Measurements from ENCODE around the gene MYO10.

The MYO10 gene

DNA sequence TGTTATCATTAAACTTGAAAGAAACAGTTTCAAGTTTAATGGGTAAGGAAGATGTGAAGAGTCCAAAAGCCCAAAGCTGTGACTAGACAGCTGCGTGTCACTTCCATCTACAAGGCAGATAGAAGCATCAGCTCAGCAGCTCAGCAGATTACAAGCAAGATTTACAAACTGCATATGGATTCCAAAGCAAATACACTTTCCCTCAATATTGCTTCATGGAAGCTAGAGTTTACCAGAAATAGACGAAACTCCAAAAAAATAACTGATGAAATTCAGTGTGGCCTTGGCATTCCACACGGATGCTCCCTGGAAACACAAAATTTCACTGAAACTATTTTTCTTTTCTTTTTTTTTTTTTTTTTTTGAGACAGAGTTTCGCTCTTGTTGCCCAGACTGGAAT lies 17.9 kb downstream of the MYO10 start:
- DNase-seq (ENCODE audit: extremely low read depth in 1 of 2, low read depth in 1 of 2), result no peak

DNA sequence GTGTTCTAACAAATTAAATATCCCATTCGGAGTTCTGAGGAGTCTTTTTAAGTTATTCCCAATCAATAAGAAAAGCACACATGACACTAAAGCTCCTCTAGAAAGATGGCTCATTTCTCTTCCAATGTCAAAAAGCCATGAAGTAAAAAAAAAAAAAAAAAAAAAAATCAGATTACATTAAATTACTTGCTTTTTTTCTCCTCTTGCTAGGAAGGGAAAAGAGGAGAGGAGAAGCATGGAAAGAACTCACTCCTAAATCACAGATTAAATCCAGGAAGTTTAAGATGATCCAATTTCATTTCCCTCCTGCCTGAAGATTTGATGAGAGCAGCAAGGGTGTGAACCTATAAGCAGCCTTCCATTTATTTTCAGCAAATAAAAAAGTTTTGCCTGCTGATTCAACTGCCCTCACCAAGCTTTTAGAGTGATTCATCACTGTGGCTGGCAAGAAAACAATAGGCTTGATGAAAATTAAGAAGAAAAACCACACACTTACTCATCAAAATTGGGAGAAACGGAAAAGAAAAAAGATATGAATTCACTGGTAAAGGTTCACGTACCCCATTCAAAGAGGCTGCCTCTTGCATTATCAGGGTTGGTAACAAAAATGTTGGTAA lies 19.7 kb downstream of the MYO10 start:
- no peak for DNase-seq (ENCODE audit: extremely low read depth in 1 of 2, low read depth in 1 of 2)

DNA sequence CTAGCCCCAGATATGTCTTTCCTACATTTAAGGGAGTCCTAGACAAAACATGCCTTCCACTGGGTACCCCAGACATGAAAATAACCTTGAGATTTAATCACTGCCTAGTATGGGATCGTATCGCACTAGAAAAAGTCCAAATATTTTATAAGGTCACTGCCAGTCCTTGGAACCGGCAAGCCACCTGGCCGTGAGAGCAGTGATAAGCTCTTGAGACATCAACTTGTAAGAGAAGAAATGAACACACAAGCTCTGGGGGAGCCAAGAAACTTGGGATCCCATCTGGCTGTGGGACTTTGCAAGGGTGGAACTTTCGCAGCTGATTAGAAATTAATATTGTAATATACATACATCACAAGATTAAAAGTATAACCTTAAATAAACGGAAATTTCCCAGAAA lies 21.5 kb downstream of the MYO10 start:
- DNase-seq (ENCODE audit: extremely low read depth in 1 of 2, low read depth in 1 of 2), result no peak

DNA sequence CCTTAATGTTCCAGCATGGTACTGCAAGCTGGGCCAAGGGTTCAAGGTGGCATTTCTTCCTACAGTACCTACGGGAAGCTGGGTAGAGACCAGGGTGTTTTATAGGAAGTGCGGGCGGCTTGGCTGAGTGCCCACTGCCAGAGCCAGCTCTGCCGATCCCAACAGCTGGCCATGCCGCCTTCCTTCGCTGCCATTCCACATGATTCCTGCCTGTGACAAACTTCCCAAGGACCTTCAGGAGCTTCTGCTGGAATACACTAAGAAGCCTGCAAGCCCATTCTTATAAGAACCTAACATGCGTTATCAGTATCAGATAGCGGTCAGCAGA lies 22.0 kb downstream of the MYO10 start:
- no peak for DNase-seq (ENCODE audit: extremely low read depth in 1 of 2, low read depth in 1 of 2)

DNA sequence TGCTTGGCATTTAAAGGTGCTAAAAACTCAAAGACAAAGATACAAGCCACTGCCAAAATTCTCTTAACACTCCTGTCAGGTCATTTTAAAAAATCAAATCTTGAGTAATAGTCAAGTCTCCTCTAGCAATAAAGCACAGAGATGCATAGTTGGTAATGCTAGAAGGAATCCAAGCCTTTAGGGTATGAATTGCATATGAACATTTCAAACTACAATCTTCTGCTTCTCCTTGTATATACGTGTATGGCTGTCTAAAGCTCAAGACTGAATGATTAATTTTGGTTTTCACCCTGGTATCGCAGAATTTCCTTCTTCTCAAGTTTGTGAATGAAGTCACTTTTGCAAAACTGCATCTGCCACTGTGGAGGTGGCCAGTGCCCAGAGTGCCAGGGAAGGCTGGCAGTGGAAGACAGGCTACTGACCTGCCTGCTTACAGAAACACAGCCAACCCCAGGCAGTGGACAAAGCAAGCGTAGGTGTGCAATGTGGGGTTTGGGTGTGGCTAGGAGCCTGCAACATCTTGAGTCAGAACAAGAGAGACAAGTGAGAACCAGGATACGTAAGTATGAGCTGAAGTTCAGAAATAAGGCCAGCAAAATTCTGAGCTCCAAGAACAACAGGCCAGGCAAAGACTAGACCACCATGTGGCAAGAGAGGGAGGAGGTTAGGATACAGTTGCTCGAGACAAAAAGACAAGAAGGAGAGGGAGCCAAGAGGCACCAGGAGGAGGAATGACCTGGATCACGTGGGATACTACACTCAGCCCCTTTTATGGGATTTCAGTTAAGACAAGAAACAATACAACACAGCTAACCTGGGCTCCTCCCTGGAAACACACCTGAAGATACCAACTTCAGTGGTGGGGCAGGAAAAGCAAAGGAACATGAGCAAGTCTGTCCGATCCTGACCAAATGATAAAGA lies 22.6 kb downstream of the MYO10 start:
- no peak for DNase-seq (ENCODE audit: extremely low read depth in 1 of 2, low read depth in 1 of 2)

DNA sequence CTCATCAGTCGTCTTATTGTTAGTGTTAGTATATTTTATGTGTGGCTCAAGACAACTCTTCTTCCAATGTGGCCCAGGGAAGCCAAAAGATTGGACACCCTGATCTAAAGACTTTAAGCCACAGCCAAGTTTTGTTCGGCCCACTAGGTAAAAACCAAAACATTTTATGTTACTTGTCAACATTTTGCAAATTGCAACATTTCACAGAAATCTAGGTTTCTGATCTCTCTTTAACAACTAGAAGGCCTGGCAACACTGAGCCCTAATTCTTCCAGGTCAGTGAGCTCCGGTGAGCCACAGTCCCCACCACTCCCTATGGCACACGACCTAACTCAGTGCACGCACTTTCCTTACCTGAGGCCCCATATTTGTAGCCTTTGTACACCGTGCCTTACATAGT lies 24.0 kb downstream of the MYO10 start:
- DNase-seq (ENCODE audit: extremely low read depth in 1 of 2, low read depth in 1 of 2), result no peak

DNA sequence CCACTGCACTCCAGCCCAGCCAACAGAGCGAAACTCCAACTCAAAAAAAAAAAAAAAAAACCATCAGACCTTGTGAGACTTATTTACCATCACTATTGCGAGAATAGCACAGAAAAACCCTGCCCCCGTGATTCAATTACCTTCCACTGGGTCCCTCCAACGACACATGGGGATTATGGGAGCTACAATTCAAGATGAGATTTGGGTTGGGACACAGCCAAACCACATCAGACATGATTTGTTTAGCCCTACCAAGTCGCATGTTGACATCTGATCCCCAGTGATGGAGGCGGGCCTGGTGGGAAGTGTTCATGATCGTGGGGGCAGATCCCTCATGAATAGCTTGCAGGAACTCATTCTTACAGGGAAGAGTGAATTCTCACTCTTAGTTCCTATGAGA lies 26.6 kb downstream of the MYO10 start:
- DNase-seq (ENCODE audit: extremely low read depth in 1 of 2, low read depth in 1 of 2), result no peak

DNA sequence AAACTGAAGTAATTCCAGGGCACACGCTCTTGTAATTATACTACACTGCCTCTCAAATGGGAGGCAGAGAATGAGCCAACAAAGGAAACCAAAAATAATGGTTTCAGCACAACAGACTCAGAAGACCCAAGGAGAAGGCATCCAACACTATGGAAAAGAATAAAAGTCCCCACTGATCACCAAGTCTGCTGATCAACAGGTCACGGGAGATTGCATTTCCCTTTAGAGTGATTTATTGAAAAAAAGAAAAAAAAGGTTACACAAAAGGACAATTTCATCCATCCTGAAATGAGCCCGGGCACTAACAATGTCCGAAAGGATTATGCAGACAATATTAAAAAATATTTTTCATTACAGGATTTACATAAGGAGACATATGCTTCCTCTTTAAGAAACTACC lies 28.8 kb downstream of the MYO10 start:
- DNase-seq (ENCODE audit: extremely low read depth in 1 of 2, low read depth in 1 of 2), result no peak

DNA sequence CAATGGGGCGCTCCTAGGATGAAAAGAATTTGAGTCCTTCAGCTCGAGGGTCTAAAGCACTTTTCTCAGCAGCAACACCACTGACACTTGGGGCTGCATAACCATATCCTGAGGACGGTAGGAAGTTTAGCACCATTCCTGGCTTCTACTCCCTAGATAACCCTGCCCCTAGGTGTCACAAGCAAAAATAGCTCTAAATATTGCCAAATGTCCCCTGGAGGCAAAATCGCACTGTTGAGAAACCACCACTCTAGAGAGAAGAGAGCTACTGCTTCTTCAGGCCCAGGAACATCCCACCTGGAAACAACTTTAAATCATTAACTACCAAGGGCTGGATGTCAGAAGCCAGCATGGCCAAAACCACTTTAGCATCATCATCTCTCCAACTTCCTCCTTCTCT lies 29.8 kb downstream of the MYO10 start:
- DNase-seq (ENCODE audit: extremely low read depth in 1 of 2, low read depth in 1 of 2), result no peak

DNA sequence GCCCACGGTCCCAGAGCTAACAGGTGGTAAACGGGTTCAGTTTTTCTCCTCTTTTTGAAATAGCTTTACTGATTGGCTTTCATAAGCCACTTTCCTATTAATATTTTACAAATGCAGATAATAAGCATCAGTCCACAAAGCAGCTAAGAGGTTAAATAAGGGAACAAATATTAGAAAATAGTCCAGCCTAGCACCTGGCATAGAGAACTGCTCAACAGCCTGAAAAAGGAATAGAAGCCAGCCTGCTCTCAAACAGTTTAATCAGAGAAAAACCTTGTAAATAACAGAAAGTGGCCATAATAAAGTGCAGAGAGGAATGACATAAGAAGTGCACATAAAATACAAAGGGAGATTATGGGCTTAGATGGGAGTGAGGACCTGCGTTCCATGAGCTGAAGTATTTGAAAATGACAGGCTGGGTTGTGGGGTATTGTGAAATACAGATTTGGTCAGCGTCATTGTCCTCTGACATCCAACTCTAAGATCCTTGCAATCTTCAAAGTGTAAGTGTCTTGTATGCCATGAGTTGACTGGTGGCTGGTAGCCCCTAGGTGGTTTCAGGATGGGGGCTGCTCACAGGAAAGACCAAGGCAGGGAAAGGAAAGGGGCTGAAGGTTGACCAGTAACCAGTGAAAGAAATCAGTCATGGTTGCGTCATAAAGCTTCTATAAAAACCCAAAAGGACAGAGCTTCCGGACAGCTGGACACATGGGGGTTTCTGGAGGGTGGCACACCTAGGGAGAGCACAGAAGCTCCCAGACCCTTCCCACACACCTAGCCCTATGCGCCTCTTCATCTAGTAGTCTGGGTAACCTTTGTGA lies 32.4 kb downstream of the MYO10 start:
- no peak for DNase-seq (ENCODE audit: extremely low read depth in 1 of 2, low read depth in 1 of 2)

DNA sequence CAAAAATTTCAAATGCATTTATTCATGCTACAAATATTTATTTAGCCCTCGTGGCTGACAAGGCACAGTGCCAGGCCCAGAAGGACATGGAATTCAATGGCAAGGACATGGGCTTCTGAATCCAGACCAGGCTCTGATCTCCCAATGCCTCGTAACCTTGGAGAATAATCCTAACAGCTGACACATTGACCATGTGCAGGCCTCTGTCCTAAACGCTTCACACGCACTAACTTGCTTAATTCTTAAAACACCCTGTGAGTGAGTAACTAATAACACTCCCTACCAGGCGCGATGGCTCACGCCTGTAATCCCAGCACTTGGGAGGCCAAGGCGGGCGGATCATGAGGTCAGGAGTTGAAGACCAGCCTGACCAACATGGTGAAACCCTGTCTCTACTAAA lies 33.2 kb downstream of the MYO10 start:
- no peak for DNase-seq (ENCODE audit: extremely low read depth in 1 of 2, low read depth in 1 of 2)

DNA sequence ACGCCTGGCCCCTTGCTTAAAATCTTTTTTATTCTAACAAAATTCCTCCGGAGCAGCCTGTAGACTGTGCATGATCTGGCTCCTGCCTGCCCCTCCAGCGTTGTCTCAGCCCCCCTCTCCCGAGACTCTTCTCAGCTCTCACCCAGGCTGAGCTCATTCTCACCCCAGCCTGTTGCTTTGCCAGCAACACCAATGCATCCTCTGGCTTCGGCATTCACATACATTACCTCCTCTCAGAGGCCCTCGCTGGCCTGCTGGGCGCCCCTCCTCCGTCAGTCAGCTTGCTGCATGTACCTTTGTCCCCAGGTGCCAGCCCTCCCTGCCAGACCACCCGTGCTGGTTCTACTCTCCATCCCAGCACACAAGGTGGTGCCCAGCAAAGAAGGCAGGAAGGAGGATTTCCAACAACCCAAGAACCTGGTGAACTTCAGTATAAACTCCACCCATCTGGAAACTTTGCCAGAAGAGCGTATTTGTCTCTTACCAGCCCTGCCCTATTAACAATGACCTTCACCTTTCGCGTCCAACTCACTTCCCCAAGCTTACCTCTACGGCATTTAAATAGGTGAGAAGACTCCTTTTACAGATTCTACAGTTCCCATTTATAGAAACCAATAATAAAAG lies 35.0 kb downstream of the MYO10 start:
- no peak for DNase-seq (ENCODE audit: extremely low read depth in 1 of 2, low read depth in 1 of 2)

DNA sequence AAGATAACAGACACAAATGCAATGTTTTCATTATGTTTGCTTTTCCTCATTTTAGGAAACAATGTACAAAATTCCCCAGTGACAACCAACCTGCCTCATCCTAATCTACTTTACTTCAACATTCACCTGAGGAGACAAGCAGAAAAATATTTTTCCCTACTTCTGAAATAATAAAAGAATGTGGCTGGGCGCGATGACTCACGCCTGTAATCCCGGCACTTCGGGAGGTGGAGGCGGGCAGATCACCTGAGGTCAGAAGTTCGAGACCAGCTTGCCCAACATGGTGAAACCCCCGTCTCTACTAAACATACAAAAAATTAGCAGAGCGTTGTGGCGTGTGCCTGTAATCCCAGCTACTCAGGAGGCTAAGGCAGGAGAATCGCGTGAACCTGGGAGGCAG lies 36.9 kb downstream of the MYO10 start:
- DNase-seq (ENCODE audit: extremely low read depth in 1 of 2, low read depth in 1 of 2), result no peak

DNA sequence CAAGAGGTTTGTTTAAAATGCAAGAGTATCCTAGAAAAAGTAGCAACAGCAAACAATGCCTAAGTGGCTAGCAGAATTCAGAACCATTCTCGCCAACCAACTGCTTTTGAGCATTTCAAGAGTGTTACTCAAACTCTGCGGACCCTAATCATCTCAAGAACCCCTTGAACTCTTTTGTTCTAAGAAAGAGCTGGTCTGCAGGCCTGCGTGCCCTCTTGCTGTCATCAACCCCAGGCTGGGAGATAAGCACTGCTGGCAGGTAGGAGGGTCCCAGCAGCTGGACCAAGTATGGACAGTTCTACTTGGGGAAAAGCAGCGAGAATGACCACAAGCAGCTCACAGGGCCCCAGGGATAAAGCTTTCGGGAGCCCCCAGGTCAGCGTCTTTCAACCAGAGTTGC lies 38.3 kb downstream of the MYO10 start:
- no peak for DNase-seq (ENCODE audit: extremely low read depth in 1 of 2, low read depth in 1 of 2)

DNA sequence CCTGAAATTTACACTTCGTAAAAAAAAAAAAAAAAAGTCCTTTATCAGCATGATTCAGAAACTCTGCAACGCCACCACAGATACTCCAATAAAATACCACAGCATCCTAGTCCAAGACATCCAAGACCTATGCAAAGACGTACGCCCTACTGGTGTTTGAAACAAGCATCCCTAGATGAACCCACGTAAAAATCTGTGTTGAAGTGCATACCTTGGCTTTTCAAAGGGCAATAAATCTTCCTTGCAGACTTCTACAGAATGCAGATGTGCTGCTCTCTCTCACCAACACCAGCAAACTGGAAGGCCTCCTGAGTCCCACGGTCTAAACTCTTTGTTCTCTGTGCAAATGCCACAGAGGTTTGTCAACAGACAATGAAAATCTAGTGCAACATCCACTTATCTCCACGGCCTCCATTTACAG lies 38.8 kb downstream of the MYO10 start:
- DNase-seq (ENCODE audit: extremely low read depth in 1 of 2, low read depth in 1 of 2), result no peak

DNA sequence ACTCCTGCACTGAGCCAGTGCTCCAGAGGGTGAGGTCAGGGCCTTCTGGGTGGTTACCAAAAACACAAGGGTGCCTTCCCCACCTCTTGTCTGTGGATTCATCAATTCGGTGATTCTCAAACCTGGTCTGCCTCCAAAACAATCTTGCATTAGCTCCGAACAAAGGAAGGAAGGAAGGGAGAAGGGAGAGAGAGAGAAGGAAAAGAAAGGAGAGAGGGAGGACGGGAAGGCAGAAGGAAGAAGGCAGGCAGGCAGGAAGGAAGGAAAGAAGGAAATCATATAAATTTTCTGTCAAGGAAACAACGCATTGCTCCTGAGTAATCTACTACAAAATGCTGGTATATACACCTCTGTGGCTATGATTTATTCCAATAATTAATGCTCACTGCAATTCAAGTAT lies 39.3 kb downstream of the MYO10 start:
- no peak for DNase-seq (ENCODE audit: extremely low read depth in 1 of 2, low read depth in 1 of 2)

DNA sequence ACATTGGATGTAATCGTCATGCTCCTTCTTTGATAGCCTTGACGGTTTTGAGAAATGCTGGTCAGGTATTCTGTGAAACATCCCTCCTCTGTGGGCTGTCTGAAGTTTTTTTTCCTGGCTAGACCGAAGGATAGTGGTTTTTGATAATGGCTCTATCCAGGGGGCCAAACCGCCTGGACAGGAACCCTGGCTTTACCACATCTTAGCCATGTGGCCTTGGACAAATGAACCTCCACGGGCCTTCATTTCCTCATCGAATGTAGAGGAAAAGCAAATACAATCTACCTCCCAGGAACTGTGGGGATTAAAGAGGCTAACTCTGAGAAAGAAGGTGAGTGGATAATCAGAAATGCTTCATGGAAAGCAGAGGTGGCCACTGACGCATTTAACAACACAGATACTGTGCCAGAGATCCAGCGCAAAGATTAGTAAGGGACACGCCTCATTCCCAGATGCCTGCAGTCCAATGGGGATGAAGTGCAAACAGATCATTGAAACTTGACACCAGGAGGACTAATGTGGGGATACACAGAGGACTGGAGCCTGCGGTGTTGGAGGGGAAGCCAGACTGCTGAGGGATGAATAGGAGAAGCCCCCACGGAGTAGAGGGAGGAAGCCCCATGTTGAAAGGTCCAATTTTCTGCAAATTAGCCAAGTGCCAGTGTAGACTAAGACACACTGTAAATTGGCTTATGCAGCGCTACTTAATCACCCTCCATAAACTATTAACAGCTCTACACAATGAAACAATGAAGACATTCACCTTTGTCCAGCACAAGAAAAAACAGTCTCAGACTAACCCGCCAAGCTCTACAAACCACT lies 41.6 kb downstream of the MYO10 start:
- DNase-seq (ENCODE audit: extremely low read depth in 1 of 2, low read depth in 1 of 2), result no peak

DNA sequence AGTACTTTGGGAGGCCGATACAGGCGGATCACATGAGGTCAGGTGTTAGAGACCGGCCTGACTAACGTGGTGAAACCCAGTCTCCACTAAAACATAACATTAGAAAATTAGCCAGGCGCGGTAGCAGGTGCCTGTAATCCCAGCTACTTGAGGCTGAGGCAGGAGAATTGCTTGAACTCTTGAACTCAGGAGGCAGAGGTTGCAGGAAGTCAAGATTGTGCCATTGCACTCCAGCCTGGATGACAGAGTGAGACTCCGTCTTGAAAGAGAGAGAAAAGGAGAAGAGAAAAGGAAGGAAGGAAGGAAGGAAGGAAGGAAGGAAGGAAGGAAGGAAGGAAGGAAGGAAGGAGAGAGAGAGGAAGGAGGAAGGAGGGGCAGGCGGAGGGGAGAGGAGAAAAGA lies 45.1 kb downstream of the MYO10 start:
- no peak for DNase-seq (ENCODE audit: extremely low read depth in 1 of 2, low read depth in 1 of 2)

DNA sequence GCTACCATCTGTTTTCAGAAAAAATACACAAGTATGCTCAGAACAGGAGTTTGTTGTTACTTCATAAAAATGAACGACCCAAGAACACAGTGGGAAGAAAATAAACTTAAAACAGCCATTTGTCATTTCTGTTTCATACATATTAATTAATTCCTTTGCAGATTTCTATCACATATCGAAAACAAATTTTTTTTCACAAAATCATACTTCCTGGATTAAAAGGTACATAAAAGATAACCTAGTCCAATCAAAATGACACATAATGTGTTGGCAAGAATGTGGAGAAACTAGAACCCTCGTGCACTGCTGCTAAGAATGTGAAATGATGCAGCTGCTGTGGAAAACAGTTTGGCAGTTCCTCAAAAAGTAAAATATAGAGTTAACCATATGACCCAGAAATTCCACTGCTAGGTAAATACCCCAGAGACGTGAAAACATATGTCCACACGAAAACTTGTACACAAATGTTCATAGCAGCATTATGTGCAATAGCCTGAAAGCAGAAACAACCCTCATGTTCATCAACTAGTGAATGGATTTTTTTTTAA lies 46.0 kb downstream of the MYO10 start:
- no peak for DNase-seq (ENCODE audit: extremely low read depth in 1 of 2, low read depth in 1 of 2)
